ENCODE measurements around the gene ARHGEF19. TPM values are rescaled to one million over a fixed set of nuclear protein-coding genes. Genes with fewer than 3 reads are reported as not detected.

Gene ARHGEF19
- total and polyA plus RNA-seq, 3 experiments from 2014 or later: 6.8 to 12.7 (median 7.8) TPM

- ChIA-PET POLR2A (interaction anchor here (0.5 kb wide), 1 partner anchor 369 kb away, joined by 5 read pairs; no protein-coding TSS in a partner anchor), CTCF (interaction anchor here (1.0 to 3.1 kb wide), 5 partner anchors 17 to 132 kb away, joined by 3 to 15 read pairs (median 4); partner anchors contain the start of gene FAM131C)
- Histone ChIP-seq H3K27me3 (ENCODE audit: insufficient read depth, low read length, poor library complexity, severe bottlenecking) (no peaks in the 10 kb centered on the region), H3K9me3 (ENCODE audit: low read length) (no peaks in the 10 kb centered on the region), H3K36me3 (ENCODE audit: insufficient read depth, low read length) (peaks cover 4% of the 10 kb centered on the region), H3K4me3 (ENCODE audit: low read length) (no peak overlapping the region), H3K27ac (ENCODE audit: low read depth, low read length) (peak overlapping the region; percentile 84), H3K4me1 (ENCODE audit: insufficient read depth, low read length) (peaks cover 16% of the 10 kb centered on the region)
- H3K4me1 Mint-ChIP-seq: peaks cover 15 to 17% (median 16%) of the 10 kb centered on the region in 3 donors
- H3K36me3 Mint-ChIP-seq: peaks cover 0 to 23% (median 12%) of the 10 kb centered on the region in 3 donors
- no peaks in the 10 kb centered on the region for H3K27me3 Mint-ChIP-seq
- H3K27ac Mint-ChIP-seq: peak overlapping the region in 3 of 8 donors; percentile 27 to 51 (median 37)
- DNase-seq: no peak
- no peaks in the 10 kb centered on the region for H3K9me3 Mint-ChIP-seq
- H3K4me3 Mint-ChIP-seq: peak overlapping the region in 2 of 7 donors; percentile 19 to 69
Measured at GRCh38 chr1:16205334-16205671, 7.1 kb downstream of the ARHGEF19 start.

- H3K36me3 Mint-ChIP-seq: peaks cover 0 to 24% (median 12%) of the 10 kb centered on the region in 3 donors
- Histone ChIP-seq H3K9me3 (ENCODE audit: low read length) (no peaks in the 10 kb centered on the region), H3K27me3 (ENCODE audit: insufficient read depth, low read length, poor library complexity, severe bottlenecking) (no peaks in the 10 kb centered on the region), H3K4me1 (ENCODE audit: insufficient read depth, low read length) (peaks cover 16% of the 10 kb centered on the region), H3K4me3 (ENCODE audit: low read length) (no peak overlapping the region), H3K36me3 (ENCODE audit: insufficient read depth, low read length) (peaks cover 4% of the 10 kb centered on the region), H3K27ac (ENCODE audit: low read depth, low read length) (peak overlapping the region; percentile 84)
- CTCF ChIA-PET: interaction anchor here (0.9 to 3.1 kb wide), 6 partner anchors 16 to 132 kb away, joined by 3 to 15 read pairs (median 4); partner anchors contain the start of gene FAM131C
- H3K9me3 Mint-ChIP-seq: no peaks in the 10 kb centered on the region
- H3K4me3 Mint-ChIP-seq: peak overlapping the region in 3 of 7 donors; percentile 41 to 69 (median 60)
- H3K27ac Mint-ChIP-seq: peak overlapping the region in 5 of 8 donors; percentile 15 to 70 (median 37)
- peaks cover 15 to 17% (median 16%) of the 10 kb centered on the region in 3 donors for H3K4me1 Mint-ChIP-seq
- POLR2A ChIA-PET: no interaction called here
- peak in 2 of 5 donors; percentile 43 to 60 for DNase-seq
- no peaks in the 10 kb centered on the region for H3K27me3 Mint-ChIP-seq
Measured at GRCh38 chr1:16204634-16205333, 7.7 kb downstream of the ARHGEF19 start.

GRCh38 chr1:16204216-16204615 lies 8.2 kb downstream of the ARHGEF19 start:
- Mint-ChIP-seq H3K4me1 (peaks cover 15 to 18% (median 17%) of the 10 kb centered on the region in 3 donors), H3K4me3 (peak overlapping the region in 1 of 7 donors; percentile 33), H3K36me3 (peaks cover 0 to 27% (median 12%) of the 10 kb centered on the region in 3 donors), H3K27me3 (no peaks in the 10 kb centered on the region), H3K9me3 (no peaks in the 10 kb centered on the region), H3K27ac (peak overlapping the region in 4 of 8 donors; percentile 51 to 74 (median 65))
- ChIA-PET CTCF (interaction anchor here (0.9 to 3.1 kb wide), 5 partner anchors 16 to 126 kb away, joined by 3 to 15 read pairs (median 4); no protein-coding TSS in a partner anchor), POLR2A (no interaction called here)
- H3K4me3 ChIP-seq (ENCODE audit: low read length): no peak overlapping the region
- no peak for DNase-seq
- no peaks in the 10 kb centered on the region for H3K27me3 ChIP-seq (ENCODE audit: insufficient read depth, low read length, poor library complexity, severe bottlenecking)
- H3K27ac ChIP-seq (ENCODE audit: low read depth, low read length): no peak overlapping the region
- peaks cover 16% of the 10 kb centered on the region for H3K4me1 ChIP-seq (ENCODE audit: insufficient read depth, low read length)
- no peaks in the 10 kb centered on the region for H3K9me3 ChIP-seq (ENCODE audit: low read length)
- H3K36me3 ChIP-seq (ENCODE audit: insufficient read depth, low read length): peaks cover 4% of the 10 kb centered on the region

GRCh38 chr1:16203550-16203949 lies 8.9 kb downstream of the ARHGEF19 start:
- Histone ChIP-seq H3K27me3 (ENCODE audit: insufficient read depth, low read length, poor library complexity, severe bottlenecking) (no peaks in the 10 kb centered on the region), H3K27ac (ENCODE audit: low read depth, low read length) (no peak overlapping the region), H3K4me3 (ENCODE audit: low read length) (no peak overlapping the region), H3K4me1 (ENCODE audit: insufficient read depth, low read length) (peaks cover 16% of the 10 kb centered on the region), H3K9me3 (ENCODE audit: low read length) (no peaks in the 10 kb centered on the region), H3K36me3 (ENCODE audit: insufficient read depth, low read length) (peaks cover 4% of the 10 kb centered on the region)
- no peaks in the 10 kb centered on the region for H3K27me3 Mint-ChIP-seq
- H3K36me3 Mint-ChIP-seq: peaks cover 0 to 30% (median 15%) of the 10 kb centered on the region in 3 donors
- ChIA-PET POLR2A (no interaction called here), CTCF (interaction anchor here (3.0 to 3.1 kb wide), 2 partner anchors 40 to 125 kb away, joined by 12 to 15 read pairs; no protein-coding TSS in a partner anchor)
- no peaks in the 10 kb centered on the region for H3K9me3 Mint-ChIP-seq
- no peak for DNase-seq
- H3K4me1 Mint-ChIP-seq: peaks cover 15 to 18% (median 17%) of the 10 kb centered on the region in 3 donors
- H3K4me3 Mint-ChIP-seq: peak overlapping the region in 1 of 7 donors; percentile 6
- H3K27ac Mint-ChIP-seq: peak overlapping the region in 4 of 8 donors; percentile 24 to 82 (median 52)

- ChIA-PET POLR2A (no interaction called here), CTCF (interaction anchor here (3.1 kb wide), 1 partner anchor 41 kb away, joined by 12 read pairs; no protein-coding TSS in a partner anchor)
- Mint-ChIP-seq H3K4me3 (no peak overlapping the region), H3K27me3 (no peaks in the 10 kb centered on the region), H3K4me1 (peaks cover 15 to 18% (median 17%) of the 10 kb centered on the region in 3 donors), H3K27ac (peak overlapping the region in 2 of 8 donors; percentile 51 to 67), H3K36me3 (peaks cover 0 to 34% (median 15%) of the 10 kb centered on the region in 3 donors), H3K9me3 (no peaks in the 10 kb centered on the region)
- Histone ChIP-seq H3K4me1 (ENCODE audit: insufficient read depth, low read length) (peaks cover 15% of the 10 kb centered on the region), H3K27ac (ENCODE audit: low read depth, low read length) (no peak overlapping the region), H3K27me3 (ENCODE audit: insufficient read depth, low read length, poor library complexity, severe bottlenecking) (no peaks in the 10 kb centered on the region), H3K36me3 (ENCODE audit: insufficient read depth, low read length) (peaks cover 4% of the 10 kb centered on the region), H3K9me3 (ENCODE audit: low read length) (no peaks in the 10 kb centered on the region), H3K4me3 (ENCODE audit: low read length) (no peak overlapping the region)
- DNase-seq: no peak
Measured at GRCh38 chr1:16202281-16203210, 9.9 kb downstream of the ARHGEF19 start.

- peaks cover 4% of the 10 kb centered on the region for H3K36me3 ChIP-seq (ENCODE audit: insufficient read depth, low read length)
- H3K27me3 ChIP-seq (ENCODE audit: insufficient read depth, low read length, poor library complexity, severe bottlenecking): no peaks in the 10 kb centered on the region
- Mint-ChIP-seq H3K36me3 (peaks cover 0 to 31% (median 15%) of the 10 kb centered on the region in 3 donors), H3K27me3 (no peaks in the 10 kb centered on the region), H3K27ac (peak overlapping the region in 3 of 8 donors; percentile 25 to 87 (median 68)), H3K9me3 (no peaks in the 10 kb centered on the region), H3K4me1 (peaks cover 4 to 11% (median 11%) of the 10 kb centered on the region in 3 donors), H3K4me3 (no peak overlapping the region)
- ChIA-PET POLR2A (interaction anchor here (0.6 kb wide), 1 partner anchor 38 kb away, joined by 5 read pairs; no protein-coding TSS in a partner anchor), CTCF (interaction anchor here (0.7 to 2.4 kb wide), 5 partner anchors 13 to 444 kb away, joined by 3 to 7 read pairs (median 3); no protein-coding TSS in a partner anchor)
- H3K4me3 ChIP-seq (ENCODE audit: low read length): no peak overlapping the region
- no peaks in the 10 kb centered on the region for H3K9me3 ChIP-seq (ENCODE audit: low read length)
- no peak for DNase-seq
- no peak overlapping the region for H3K27ac ChIP-seq (ENCODE audit: low read depth, low read length)
- no peaks in the 10 kb centered on the region for H3K4me1 ChIP-seq (ENCODE audit: insufficient read depth, low read length)
Measured at GRCh38 chr1:16199700-16200099, 12.8 kb downstream of the ARHGEF19 start.

- Mint-ChIP-seq H3K9me3 (no peaks in the 10 kb centered on the region), H3K27me3 (no peaks in the 10 kb centered on the region), H3K27ac (peak overlapping the region in 4 of 8 donors; percentile 25 to 87 (median 62)), H3K4me3 (no peak overlapping the region), H3K4me1 (peaks cover 2 to 11% (median 11%) of the 10 kb centered on the region in 3 donors), H3K36me3 (peaks cover 0 to 31% (median 14%) of the 10 kb centered on the region in 3 donors)
- Histone ChIP-seq H3K36me3 (ENCODE audit: insufficient read depth, low read length) (peaks cover 4% of the 10 kb centered on the region), H3K4me3 (ENCODE audit: low read length) (no peak overlapping the region), H3K27ac (ENCODE audit: low read depth, low read length) (no peak overlapping the region), H3K9me3 (ENCODE audit: low read length) (no peaks in the 10 kb centered on the region), H3K4me1 (ENCODE audit: insufficient read depth, low read length) (no peaks in the 10 kb centered on the region), H3K27me3 (ENCODE audit: insufficient read depth, low read length, poor library complexity, severe bottlenecking) (no peaks in the 10 kb centered on the region)
- ChIA-PET POLR2A (no interaction called here), CTCF (interaction anchor here (1.4 to 2.4 kb wide), 3 partner anchors 12 to 120 kb away, joined by 3 to 7 read pairs (median 5); no protein-coding TSS in a partner anchor)
- DNase-seq: no peak
Measured at GRCh38 chr1:16199157-16199501, 13.3 kb downstream of the ARHGEF19 start.

Data from CD8-positive, alpha-beta memory T cell (primary cell).